Stimulated activated CD4-positive, alpha-beta T cell treated with anti-CD3 and anti-CD28 coated beads, Interleukin-15, amount 100 ng/mL, for 48 hours (primary cell): ENCODE results near the gene MTHFSD.

Source experiments
- DNase-seq, 2 donors: peaks; one replicate each; pipeline ENCODE4 v3.0.0-alpha.2; 2020; ENCODE audit warnings: low read depth in 2 of 2

The MTHFSD gene

DNA sequence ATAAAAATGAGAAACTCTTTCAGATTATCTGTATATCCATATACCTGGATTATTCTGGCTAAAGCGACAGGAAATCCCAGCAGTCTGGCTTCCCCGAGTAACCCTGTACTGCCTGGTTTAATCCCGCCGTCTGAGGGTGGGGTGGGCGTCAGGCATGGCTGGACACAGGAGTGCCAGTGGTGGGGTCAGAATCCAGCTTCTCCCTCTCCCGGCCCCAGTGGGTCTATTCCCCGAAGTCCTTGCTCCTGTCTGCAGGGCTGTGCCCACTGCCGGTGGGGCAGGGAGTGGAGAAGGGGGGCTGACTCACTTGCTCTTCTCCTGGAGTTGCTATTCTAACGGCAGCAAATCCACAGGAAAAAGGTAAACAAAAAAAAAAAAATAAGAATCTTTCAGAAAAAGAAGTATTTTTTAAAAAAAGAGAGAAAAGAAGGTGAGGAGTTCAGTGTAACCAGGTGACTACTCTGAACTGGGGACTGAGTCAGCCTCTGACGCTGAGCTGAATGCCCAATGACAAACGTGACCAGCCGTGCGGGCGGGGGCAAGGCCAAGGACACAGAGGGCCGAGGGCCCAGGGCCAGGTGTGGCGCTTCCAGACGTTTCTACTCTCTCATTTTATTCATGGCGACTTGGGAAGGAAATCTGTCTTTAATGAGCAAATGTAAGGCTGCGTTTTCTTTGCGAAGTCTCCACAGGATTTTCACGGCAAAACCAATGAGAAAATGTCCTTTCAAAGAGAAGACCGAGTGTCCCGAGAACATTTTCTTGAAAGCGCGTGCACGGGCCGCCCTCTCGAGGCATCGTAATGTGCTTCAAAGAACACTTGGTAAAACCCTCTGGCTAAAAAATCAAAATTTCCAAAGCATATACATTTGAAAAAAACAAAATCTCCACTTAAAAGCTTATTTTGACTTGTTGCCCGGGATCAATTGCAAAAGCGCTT lies 24.5 kb downstream of the MTHFSD start:
- no peak for DNase-seq

DNA sequence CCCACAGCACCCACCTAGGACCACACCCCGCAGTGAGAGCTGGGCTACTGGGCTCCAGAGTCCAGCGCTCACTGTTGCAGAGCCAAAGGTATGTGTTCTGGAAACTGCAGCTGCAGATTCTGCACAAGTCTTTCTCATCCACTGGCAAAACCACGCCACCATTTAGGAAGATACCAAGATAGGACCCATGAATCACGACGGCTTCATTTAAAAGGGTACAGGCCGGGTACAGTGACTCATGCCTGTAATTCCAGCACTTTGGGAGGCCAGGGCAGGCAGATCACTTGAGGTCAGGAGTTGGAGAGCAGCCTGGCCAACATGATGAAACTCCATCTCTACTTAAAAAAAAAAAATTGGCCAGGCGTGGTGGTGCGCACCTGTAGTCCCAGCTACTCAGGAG lies 25.9 kb downstream of the MTHFSD start:
- no peak for DNase-seq

DNA sequence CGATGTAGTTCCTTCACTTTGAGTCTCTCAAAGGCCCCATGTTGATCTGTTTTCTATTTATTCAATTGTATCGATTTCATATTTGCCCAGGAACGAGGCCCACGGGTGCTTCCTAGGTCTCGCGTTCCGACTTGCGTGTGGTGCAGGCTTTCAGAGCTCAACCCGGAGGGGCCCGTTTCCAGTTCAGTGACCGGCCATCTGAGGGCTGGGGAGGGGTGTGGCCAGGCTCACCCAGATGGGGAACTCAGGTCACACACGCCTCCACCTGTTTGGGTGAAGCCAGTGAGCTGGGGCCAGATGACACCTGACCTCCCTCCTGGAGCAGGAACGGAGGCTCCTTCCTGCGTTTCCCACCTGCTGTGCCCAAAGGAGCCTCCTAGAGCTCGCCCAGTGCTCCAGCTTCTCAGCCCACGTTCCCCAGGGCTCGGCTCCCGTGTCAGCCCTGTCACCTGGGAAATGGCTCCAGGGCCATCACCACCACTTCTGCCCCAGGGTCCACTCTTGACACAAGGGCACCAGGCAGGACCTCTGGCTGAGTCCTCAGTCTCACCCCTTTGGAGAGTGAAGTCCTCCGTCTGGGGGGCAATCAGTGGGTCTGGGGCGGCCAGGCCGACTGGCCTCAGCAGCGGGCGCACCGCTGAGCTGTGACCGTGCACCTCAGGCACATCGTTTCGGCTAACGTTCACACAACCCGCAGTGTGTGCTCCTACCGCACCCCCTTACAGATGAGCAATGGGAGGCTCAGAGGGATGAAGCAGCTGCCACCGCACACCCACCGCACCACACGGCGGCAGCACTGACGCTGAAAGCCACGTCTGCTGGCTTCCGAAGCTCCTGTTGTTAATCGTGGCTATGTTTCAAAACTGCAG lies 26.7 kb downstream of the MTHFSD start:
- no peak for DNase-seq

DNA sequence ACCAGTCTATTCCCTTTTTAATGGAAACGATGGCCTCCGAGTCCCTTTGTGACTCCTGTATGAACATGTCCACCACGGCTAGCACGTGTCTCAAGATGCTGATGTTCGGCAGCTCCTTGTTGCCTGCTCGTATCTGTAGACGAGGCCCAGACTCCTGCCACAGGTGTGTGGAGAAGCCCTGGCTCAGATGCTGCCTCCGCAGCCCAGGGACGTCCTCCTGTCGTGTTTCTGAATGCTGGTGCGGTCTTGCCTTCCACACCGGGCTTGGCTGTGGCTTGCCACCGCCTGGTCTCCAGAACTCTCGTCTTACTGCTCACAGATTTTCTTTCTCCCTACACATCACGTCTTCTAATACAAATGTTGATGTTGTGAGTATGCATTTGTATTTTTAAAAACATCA lies 27.7 kb downstream of the MTHFSD start:
- DNase-seq, result no peak

DNA sequence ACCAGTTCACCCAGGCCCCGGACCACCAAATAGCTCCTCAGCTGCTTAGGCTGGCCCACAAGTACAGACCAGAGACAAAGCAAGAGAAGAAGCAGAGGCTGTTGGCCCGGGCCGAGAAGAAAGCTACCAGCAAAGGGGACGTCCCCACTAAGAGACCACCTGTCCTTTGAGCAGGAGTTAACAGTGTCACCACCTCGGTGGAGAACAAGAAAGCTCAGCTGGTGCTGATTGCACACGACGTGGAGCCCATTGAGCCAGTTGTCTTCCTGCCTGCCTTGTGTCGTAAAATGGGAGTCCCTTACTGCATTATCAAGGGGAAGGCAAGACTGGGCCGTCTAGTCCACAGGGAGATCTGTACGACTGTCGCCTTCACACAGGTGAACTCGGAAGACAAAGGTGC lies 29.3 kb downstream of the MTHFSD start:
- no peak for DNase-seq

DNA sequence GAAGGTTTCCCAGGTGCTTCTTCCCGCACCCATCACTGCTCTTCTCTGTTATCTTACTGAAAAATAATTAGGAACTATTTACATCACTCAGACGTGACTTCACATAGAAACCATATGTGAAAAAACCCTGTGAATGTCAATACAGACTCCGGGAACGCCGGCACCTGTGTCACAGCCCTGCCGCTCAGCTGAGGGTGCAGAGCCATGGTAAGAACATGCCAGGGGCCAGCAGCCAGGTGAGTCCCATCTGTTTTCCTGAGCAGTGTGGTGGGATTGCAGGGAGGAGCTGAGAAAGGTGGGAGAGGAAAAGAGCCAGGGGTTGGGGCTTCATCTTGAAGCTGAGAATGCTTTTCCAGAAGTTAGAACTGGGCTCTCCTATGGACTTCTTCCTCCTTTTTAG lies 31.0 kb downstream of the MTHFSD start:
- no peak for DNase-seq

DNA sequence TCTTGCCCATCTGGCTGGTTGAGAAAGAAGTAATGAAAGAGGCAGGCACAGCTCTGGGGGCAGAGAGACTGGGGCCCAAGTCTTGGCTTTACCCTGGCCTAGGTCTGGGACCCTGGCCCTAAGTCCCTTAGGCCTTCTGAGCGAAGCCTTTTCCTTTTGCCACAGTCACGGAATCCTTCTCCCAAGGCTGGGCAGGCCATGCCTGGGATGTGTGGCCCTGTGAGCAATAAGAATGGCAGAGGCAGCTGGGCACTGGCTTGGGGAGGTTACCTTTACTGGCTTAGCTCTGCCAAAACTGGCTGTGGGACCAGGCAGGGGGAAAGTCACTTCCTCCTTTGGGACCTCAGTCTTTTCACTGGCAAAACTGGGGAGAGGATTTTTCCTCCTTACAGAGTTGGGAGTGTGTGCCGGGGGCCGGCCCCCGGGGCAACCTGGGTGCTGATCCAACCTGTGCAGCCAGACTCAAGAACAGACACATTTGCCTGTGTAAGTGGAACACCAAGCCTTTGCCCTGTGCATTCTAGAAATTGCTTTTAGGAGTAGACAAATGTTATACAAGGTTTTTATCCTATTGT lies 31.8 kb downstream of the MTHFSD start:
- DNase-seq, result no peak

DNA sequence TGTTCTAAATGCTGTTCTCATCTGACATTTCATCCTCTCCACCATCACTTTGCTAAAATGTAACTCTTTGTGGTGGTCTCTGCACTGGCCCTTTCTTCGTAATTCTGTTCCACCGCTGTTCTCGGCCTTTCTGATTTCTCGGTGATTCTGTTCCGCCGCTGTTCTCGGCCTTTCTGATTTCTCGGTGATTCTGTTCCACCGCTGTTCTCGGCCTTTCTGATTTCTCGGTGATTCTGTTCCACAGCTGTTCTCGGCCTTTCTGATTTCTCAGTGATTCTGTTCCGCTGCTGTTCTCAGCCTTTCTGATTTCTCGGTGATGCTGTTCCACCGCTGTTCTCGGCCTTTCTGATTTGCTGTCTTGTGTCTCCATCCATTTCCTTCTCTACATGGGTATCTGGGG lies 32.4 kb downstream of the MTHFSD start:
- DNase-seq, result no peak

DNA sequence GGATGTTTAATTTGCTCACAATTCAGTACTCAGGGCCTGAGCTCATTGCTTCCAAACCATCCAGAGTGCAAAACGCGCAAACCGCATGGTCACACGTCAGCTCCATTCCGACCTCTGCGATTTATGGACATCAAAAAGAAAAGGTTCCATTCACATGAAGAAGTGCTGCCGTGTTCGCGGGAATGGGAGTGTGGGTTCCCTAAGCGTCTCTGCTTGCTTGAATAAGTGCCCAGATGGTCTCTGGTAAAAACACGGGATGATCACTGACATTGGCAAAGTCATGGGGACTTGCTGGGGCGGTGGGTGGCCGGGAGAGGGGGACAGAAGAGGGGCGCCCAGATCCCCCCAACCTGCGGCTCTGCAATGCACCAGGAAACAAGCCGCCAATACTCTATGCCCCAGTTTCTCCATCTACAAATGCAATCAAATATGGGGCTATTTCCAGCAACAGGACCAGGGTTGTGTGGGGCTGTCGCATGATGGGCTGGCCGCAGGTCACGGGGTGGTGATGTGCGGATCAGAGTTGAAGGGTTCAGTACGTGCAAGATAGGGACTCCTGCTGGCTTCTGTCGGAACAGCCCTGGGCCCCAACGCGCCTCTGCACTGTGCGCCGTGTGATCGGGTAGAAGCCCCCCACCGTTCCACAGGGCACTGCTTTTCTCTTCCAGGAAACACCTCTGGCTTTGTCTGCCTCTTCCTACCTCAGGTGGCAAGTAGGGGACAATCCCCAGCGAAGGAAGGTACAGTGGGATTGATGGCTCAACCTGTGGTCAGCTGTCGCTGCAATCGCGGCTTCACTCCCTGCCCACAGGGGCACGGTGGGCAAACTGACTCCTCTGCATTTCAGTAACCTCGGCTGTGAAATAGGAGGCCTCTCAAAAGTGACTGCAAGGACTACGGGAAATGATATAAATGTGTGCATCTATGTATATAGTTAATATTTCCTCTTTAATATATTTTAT lies 33.5 kb downstream of the MTHFSD start:
- DNase-seq, result no peak

DNA sequence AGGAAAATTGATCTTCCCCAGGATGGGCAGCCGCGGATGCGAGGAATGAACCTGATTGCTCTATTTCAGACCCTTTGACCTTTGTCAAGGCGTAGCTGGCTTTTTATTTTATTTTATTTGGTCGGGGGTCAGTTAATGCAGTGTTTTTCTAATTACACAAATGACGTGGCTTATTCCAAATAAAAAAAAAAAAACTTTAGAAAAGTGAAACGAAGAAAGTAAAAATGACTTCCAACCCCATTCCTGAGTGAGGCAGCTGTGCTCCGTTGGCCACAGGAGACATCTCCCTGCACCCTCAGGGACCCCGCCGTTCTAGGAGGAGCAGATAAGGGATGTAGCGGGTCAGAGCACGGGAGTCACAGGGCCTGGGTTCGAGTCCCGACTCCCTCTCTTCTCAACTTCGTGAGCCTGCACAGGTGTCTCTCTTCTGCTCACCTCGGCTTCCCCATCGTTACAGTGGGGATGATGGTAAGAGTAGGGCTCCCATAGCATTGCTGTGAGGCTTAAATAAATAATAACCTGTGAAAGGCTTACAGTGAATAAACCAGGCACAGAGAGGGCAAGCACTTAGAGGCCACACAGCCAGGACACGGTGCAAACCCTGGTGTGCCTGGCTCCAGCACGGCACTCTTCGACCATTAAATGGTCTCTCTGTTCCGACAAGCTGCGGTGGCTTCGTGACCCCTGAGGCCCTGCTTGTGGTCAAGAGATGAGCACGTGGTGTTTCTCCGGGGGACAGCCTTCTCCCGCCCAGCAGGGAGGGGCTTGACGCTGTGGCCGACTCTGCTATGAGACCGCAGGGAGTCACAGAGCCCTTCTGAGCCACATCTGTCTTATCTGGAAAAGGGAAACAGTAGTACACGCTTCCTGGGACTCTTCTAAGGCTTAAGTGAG lies 34.5 kb downstream of the MTHFSD start:
- no peak for DNase-seq

DNA sequence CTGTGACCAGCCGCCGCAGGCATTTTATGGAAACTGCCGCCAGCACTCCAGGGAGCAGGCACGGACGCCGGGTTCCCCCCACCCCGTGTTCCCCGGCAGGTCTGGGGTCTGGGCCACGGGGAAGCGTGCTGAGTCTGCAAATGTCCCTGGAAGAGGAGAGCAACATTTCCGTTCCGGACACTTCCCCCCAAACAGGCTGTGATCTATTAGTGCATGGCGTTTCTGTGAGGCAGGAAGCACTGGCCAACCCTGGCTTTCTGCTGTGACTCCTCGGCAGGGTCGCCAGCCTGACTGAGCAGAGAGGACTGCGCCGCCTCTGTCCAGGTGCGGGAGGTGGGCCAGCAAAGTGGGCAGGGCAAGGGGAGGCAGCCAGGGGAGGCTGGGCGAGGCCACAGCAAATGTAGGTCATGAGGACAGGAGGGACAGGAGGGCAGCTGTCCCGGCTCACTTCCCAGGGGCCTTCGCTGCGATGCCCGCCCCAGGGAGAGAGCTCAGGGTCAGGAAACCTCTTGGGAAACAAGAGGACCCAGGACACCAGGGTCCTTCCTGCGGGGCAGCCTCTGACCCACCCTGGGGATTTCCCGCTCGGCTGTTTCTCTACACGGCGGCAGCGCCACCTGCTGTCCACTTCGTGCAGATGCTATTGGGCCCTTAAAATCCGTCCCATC lies 35.3 kb downstream of the MTHFSD start:
- DNase-seq, result no peak

DNA sequence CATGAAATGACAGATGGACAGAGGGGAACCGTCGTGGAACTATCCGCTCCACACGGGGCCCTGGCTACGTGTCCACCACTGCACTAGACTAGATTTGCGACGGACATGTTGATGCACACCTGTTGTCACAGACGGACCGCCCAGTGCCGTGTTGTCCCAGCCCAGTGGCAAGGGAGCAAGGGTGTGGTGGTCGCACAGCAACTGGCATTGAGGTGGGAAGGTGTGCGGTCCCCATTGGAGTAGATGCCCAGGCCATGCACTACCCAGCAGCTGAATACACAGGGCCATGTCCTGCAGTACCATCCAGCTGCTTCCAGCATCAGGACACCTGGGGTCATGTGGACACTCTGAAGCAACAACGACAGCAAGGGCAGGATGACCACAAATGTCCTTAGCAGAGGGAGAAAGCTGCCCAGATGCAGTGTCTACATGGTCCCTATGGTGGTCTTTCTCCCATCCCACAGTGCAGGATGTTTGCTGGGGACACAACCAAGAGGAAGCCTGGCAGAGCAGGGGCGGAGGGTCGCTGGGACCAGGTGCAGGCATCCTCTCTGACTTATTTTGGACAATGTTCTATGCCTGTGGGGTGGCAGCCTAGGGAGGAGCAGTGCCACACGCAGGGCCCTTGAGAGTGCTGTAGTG lies 35.9 kb downstream of the MTHFSD start:
- no peak for DNase-seq

DNA sequence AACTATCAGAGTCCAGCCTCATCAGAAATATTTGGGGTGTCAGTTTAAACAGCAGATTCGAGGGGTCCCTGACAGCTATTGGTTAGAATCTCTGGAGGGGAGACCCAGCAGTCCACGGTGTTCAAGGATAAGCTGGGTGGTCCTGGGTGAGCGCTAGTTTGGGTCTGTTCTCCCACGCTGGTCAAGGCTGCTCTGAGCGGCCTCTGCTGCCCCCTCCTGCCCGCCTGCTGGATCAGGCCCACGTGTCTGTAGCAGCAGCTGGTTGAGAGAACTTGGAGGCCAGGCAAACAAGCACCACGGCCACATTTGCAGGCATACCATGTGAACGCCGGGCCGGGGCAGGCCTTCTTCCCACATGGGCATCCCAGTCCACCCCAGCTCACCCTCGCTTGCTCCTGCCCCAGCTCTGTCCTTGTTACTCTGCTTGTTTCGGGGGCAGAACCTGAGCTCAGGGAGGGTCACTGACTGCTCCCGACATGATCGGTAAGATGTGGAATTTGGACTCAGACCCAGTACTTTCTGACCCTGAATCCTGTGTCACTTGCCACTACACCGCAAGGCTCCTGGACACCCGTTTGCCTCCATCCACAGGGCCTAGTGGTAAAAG lies 37.3 kb downstream of the MTHFSD start:
- no peak for DNase-seq

DNA sequence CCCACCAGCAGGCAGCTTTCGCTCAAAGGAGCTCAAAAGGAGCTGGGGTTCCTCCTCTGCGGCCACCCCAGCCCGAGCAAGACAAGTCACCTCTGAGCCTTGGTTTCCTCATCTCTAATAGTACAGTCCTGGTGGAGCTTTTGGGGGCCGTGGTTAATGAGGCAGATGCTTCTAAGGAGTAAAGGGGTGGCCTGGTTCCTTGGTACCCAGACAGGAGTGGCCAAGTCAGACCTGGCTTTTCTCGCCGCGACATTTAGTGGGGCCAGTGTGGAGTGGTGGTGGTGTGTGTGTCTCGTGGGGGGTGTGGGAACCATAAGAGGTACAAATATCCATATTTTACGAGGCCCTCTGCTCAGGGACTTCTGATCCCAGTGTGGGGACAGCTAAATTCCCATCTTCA lies 38.0 kb downstream of the MTHFSD start:
- DNase-seq, result no peak

DNA sequence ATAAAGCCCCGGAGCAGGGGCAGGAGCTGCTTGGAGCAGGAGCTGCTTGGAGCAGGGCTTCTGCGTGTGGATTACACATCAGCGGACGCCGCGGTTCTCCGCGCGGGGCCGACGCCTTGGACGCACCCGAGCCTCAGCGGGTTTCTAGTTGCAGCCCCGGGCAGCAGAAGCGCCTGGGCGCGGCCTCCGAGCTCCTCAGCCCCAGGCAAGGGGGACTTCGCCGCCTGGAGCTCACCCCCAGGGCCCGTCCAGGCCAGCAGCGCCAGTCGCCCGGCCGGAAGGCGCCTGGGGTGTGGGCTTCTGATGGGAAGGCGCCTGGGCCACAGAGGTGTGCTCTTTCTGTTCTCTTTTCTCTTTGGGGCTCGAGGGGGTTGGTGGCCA lies 38.4 kb downstream of the MTHFSD start:
- DNase-seq, result no peak

DNA sequence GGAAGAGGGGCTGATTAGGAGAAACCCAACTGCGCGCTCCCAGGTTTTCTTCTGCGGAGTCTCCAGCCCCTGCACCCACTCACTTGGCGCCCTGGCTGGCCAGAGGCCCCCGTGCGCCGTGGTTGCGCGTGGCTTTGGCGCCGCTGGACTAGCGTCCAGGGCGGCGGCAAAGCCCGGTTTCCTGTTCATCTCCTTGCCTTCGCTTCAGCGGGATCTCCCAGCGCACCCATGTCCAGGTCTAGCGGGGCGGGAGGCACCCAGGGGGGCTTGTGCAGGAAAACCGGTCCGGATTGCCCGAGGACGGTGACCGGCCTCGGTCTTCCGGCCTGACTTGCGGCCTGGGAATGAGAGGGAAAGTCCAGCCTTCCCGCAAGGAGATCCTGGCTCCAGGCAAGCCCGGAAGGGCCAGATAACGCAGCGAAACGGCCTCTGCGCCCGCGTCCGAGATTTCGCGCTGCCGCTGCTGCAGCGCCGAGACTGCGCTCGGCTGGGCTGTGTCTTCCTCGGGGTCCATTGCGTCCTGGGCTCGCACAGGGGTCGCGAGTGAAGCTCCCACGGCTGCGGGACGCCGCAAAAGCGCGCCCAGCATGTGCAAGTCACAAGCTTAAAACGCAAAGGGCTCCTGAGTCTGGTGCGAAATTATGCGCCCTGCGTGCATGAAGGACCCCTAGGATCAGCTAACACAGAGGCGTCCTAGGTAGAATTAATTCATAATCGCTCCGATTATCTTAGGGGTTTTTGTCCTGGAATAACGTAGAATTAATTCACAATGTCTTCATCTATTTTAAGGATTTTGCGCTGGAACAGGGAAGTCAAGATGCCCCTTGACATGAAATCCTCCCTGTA lies 39.0 kb downstream of the MTHFSD start:
- DNase-seq, result no peak

DNA sequence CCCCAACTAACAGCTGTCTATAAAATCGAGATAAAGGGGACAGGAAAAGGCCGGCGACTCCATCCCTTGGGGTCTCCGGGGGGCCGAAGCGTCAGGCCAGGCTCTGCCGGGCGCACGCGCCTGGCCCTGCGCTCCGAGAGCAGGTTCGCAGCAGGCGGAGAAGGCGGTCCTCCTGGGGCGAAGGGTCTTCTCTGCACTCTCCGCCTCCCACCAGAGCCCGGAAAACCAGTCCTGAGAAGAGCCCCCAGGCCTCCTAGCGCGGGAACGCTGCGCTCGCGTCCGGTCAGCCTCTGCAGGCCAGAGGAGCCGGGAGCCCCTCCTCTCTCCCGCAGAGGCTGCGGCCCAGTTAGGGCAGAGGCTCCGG lies 39.6 kb downstream of the MTHFSD start:
- no peak for DNase-seq
